Vagina (tissue), 2 donors: ENCODE results near the gene SOX9.

Source experiments
- CTCF ChIP-seq, 3 experiments: fragments of 450-650 bp in 2 of 3; fragments of 200-600 bp in 1 of 3; sonication (generic) in 1 of 3; IDR thresholded peaks; one replicate each; pipeline ENCODE4 v1.5.1; 2017 to 2019; ENCODE audit warnings: antibody characterized with exemption in 3 of 3, mild to moderate bottlenecking in 2 of 3, moderate library complexity in 2 of 3
- POLR2A ChIP-seq, 2 donors: fragments of 450-650 bp; IDR thresholded peaks; one replicate each; pipeline ENCODE4 v1.6.1; 2017; ENCODE audit warnings: antibody characterized with exemption in 2 of 2, mild to moderate bottlenecking in 2 of 2, moderate library complexity in 2 of 2

DNA sequence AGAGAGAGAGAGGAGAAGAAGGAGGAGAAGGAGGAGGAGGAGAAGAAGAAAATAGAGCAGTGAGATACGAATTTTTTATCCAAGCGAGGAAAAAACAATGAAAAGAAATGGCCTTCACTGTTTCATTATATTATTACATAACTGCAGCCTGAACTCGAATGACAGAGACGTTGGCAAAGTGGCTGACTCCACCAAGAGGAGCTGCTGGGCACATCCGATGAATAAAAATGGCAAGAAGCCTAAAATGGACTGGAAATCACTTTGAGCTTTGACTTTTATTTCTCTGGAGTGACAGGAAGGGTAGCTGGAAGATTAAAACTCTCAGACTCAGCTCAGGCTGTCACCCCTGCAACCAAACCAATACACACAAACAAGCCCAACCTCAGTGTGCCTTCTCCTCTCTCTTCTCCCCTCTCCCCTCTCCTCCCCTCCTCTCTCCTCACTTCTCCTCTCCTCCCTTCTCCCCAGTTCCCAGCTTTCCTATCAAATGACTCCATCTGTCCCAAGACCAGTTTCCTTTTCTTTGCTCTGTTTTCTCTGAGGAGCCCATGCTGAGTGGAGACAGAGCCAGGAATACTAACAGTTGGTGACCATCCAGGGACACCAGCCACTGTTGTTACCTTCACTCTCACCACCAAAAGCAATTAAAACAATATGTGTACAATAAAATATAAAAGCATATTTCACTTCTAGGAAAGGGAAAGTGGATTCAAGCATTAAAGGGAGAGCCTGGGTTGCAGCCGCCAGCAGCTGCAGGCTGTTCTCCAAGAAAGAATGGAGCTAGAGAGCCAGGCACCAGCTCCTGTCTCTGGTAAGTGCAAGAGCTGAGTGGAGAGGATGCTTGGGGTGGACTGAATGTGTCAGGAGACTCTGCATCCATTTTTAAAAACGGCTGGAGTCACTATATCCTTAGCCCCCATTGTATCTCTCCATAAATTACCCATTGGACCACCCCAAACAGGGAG is 51.2 kb downstream of the SOX9 start:
- TF ChIP-seq CTCF (IDR thresholded peaks at IDR 0.05) (no peak), POLR2A (IDR thresholded peaks at IDR 0.05) (no peak)
